ENCODE data around the gene INPP5A.
A peak's percentile ranks its signal among the peaks of the same experiment; 100 is the strongest.
"Not testable (repeated sequence)": the region's sequence is repeated elsewhere in the genome, so short reads cannot be mapped to it uniquely, and the experiment has no call there.

The INPP5A gene

DNA sequence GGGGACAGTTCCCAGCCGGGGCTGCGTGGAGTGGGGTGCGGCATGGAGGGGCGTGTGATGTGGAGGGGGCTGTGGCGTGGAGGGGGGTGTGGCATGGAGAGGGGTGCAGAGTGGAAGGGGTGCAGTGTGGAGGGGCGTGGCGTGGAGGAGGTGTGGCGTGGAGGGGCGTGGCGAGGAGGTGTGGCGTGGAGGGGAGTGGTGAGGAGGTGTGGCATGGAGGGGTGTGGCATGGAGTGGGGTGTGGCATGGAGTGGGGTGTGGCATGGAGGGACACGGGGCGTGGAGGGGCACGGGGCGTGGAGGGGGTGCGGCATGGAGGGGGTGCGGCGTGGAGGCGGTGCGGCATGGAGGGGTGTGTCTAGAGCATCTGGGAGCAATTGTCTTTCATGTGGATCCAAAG is 214.8 kb downstream of the INPP5A start:
- DNase-seq = no peak

GRCh38 chr10:132752961-132753360 is 215.4 kb downstream of the INPP5A start:
- DNase-seq = no peak

DNA sequence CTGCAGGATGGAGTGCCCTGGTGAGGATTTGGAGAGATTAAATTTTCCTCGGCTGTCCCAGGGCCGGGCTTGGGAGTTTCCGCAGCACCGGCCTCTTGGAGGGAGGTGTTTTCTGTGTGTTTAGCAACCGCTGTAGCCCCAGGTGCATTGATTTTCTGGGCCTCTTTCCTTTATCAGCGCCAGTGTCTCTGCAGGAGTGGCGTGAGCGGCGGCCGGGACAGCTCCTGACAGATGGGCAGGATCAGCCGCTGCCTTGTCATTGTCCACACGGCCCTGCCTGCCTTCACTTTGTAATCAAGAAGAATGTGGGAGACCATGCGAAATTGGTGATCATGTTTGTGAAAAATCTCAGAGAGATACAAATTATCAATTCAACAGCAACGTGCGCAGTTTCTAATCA is 216.0 kb downstream of the INPP5A start:
- DNase-seq = no peak

DNA sequence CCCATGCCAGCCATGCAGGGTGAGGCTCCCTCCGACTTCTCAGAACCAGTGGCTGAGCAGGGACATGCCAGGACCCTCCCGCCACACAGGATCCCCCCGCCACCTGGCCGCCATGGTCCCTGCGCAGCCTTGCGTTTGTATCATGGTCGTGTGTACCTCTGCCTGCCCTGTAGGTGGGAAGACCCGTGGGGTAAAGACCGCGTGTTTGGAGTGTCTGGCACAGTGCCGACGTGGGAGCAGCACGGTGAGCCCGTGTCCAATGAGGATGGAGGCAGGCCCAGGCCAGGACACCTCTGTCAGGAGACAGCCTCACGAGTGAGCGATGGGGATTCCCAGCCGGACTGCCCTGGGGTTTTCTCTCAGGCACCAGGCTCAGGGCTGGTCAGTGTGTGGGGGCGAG is 216.5 kb downstream of the INPP5A start:
- no peak for DNase-seq

- DNase-seq = no peak
These were observed 217.7 kb downstream of the INPP5A start for GRCh38 chr10:132755166-132755711.

- DNase-seq = no peak
These were observed 219.0 kb downstream of the INPP5A start for GRCh38 chr10:132756591-132756990.

DNA sequence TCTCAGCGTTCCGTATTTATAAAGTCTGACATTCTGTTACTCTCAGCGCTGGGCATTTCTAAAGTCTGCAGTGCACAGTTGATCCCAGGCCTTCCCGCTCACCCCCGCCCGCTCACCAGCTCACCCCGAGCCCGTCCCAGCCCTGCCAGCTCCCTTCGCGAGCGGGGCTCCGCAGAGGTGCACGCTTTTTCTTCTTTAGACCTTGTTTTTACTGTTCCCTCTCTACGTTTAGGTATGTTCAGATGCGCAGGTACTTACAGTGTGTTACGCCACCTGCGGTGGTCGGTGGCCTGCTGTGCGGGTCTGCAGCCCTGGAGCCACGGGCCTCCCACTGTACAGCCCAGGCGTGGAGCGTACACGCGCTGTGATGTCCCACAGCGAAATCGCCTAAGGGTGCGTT is 219.6 kb downstream of the INPP5A start:
- DNase-seq = no peak

GRCh38 chr10:132758865-132759264 is 221.3 kb downstream of the INPP5A start:
- DNase-seq = no peak

DNA sequence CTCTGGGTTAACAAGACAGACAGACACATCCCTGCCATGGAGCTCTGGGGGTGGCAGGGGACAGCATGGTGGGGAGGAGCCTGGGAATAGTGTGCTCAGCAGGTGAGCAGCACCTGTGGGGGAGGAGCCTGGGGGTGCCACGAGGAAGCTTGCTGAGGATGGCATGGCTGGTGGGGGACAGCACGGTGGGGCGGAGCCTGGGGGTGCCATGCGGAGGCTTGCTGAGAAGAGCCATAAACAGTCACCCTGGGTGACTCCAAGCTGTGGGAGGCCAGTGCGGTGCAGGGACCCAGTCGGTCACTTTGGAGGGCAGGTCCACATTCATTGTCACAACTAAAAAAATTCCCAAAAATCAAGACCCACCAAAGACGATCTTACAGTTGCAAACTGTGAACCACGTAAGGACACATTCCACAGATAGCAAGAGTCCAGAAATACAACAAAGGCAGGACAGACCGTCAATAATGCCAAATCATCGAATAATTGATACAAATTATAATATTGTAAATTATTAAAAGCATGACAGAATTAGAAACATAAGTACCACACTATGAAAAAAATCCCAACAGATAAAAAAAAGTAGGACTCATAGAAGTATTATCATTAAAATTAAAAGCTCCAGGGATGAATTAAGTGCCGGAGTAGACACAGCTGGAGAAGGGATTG is 223.9 kb downstream of the INPP5A start:
- no peak for DNase-seq

- no peak for DNase-seq
These were observed 224.7 kb downstream of the INPP5A start for GRCh38 chr10:132762267-132762666.

GRCh38 chr10:132763545-132763944 is 226.0 kb downstream of the INPP5A start:
- no peak for DNase-seq

DNA sequence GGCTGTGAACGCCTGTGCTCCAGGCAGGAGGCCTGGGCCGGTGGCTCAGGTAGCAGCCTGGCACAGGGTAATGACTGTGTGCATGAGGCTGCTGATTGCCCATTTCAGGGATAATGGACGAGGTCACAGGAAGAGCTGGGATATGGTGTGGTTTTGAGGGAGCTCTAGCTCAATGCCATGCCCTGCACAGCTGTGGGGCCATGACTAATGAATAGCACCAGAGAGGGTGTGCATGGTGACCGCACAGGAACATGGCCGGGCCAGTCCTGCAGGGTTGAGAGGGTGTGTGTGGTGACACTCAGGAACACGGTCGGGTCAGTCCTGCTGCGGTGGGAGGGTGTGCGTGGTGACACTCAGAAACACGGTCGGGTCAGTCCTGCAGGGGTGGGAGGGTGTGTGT is 226.5 kb downstream of the INPP5A start:
- DNase-seq = no peak

- DNase-seq = peak; percentile 28 to 35
These were observed 227.8 kb downstream of the INPP5A start for GRCh38 chr10:132765435-132765834.

GRCh38 chr10:132766291-132766690 is 228.7 kb downstream of the INPP5A start:
- DNase-seq = no peak

DNA sequence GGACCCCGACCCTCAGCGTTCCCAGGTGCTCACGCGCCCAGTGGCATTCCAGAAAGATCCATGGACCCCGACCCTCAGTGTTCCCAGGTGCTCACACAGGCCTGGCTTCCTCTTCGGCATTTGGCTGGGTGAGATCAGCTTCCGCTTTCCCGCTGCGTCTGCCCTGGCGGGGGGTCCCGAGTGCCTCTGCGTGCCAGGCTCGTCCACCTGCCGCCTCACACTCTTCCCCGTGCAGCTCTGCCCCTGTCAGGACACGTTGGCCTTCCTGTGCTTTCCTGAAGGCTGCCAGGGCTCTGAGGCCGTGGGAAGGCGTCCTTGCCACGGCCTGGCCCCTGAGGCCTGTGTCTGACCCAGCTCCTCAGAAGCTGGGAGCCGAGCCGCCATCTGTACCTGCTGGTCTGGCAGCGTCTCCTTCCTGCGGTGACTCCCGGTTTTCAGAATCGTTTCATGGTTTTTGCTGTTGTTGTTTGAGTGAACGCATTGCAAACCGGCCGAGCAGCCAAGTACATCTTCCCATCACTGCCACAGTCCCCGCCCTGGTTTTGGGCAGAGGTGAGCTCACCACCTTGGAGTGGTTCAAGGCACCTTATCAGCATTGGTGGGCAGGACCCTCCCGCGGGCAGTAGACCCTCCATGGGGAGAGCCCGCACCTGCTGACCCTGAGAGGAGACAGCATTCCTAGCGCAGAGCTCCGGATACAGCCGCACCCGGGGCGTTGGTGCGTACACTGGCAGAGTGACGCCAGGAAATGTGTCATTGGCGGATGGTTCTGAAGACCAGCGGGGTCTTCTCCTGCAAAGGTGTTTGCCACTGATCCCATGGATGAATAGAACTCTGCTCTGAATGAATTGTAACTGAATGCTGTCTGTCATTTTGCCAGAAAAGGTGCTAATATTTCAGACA is 231.0 kb downstream of the INPP5A start:
- DNase-seq = no peak

- no peak for DNase-seq
These were observed 232.8 kb downstream of the INPP5A start for GRCh38 chr10:132770061-132771021.

- DNase-seq = not testable (repeated sequence)
These were observed 235.2 kb downstream of the INPP5A start for GRCh38 chr10:132772816-132773215.

DNA sequence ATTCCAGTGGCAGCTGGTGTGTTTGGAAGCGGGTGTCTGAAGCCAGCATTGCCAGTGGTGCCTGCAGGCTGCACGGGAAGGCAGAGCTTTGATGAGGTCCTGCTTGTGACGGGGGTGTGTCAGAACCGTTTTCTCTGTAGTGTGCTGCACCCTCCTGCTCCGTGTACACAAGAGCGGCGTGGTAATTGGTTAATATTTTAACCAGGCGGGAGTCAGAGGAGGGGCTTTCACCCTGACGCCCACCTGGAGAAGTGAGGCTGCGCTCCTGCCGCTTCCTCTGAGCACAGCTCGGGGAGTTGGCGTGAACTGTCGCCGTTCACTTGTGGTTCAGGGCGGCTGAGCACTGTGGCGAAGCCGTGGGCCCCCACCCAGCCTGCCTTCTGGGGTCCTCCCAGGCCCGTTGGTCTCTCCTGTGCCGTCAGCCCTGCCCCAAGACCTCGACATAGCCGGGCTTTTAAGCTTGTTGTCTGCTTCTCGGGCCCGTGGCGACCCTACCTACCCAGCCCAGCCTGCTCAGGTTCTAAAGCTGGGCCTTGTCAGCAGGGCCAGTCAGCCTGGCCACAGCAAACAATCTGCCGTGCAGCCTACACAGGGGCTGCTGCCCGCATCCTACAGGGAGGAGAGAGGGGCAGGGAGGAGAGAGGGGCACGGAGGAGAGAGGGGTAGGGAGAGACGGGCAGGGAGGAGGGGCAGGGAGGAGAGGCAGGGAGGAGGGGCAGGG is 236.8 kb downstream of the INPP5A start:
- no peak for DNase-seq

DNA sequence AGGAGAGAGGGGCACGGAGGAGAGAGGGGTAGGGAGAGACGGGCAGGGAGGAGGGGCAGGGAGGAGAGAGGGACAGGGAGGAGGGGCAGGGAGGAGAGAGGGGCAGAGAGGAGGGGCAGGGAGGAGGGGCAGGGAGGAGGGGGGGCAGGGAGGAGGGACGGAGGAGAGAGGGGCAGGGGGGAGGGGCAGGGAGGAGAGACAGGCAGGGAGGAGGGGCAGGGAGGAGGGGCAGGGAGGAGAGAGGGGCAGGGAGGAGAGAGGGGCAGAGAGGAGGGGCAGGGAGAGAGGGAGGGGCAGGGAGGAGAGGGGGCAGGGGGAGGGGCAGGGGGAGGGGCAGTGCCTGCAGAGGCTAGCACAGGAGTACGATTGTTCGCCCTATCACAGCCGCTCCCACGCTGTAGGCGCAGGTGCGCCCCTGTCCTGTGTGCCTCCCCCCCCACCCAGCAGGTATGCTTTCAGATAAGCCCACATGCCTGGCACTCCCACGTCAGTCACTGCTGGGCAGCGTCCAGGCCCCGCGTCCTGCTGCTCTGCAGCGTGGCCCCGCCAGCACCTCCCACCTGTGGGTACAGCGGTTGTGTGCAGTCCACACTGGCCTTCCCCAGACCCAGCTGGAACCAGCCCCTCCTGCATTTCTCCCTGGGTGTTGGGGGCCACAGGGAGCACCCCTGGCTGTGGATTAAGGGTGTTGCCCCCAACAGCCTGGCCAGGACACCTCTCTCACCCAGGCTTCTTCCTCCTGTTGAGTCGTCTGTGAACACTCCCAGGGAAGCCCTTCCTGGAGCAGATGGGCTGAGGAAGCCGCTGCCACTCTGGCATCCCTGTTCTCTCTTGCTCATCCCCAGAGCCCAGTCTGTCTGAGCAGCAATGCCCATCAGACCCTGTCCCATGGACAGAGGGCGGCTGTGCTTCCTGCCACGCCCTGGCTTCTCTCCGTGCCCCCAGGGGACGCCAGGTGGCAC is 237.6 kb downstream of the INPP5A start:
- DNase-seq = peak; percentile 90 to 97

DNA sequence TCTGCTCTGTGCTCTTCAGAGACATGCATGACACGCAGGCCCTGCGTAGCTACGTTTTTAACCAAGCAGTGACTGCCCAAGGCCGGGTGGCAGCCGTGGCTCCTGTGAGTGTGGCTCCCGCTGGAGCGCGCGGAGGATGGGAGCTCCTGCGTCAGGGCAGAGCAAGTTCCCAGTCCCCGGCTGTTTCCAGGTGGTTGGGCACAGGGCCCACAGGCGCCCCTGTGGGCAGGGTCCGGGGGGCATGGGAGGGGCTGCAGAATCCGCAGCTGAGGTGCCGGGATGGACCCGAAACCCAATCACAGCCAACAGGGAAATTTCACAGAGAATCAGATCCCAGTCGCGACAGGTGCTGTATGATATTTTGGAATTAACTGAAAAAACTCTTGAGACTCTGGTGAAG is 238.6 kb downstream of the INPP5A start:
- no peak for DNase-seq

DNA sequence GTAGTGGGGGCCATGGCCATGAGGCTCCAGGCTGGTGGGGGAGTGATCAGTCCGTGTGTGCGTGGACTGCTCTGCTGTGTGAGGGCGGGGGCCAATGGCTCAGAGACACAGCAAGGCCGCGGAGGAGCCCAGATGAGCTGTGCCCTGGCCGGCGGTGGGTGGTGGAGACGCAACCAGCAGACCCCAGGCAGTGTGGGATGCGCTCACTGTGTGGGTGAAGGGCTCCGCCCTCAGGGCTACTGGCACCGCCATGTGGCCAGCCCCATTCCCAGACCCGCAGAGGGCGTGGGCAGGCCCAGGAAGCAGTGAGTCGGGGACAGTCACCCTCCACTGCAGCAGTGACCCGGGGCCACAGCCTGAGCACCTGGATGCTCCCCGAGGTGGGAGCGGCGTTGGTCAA is 239.2 kb downstream of the INPP5A start:
- DNase-seq = no peak

Data from hippocampal formation (tissue), 2 donors.